Measurements from ENCODE around the gene AP2M1. TPM values are rescaled to one million over a fixed set of nuclear protein-coding genes. Genes with fewer than 3 reads are reported as not detected.

Gene AP2M1
- total RNA-seq, 2 experiments from 2014 or later: 147 to 158 TPM

DNA sequence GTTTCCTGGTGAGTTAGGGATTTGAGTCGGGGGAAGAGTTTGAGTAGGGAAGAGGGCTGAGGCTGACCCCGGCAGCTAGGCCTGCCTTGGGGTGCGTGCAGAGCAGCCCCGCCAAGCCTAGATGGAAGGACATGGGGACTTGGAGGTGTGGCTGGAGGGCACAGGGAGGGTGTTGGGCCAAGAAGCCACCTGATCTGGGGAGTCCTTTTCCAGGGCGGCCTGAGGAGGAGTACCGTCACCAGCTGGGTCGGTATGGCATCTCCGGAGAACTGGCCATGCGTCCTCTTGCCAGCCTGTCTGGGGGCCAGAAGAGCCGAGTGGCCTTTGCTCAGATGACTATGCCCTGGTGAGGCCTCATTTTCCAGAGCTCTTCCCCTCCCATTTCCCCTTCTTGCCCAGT lies 18.2 kb downstream of the AP2M1 start:
- intact Hi-C loops (cut with micrococcal nuclease; ENCODE audit: unreplicated experiment): no loop called here
- H3K9me2 ChIP-seq (ENCODE audit: insufficient read depth, low read length): no peaks in the 10 kb centered on the region

DNA sequence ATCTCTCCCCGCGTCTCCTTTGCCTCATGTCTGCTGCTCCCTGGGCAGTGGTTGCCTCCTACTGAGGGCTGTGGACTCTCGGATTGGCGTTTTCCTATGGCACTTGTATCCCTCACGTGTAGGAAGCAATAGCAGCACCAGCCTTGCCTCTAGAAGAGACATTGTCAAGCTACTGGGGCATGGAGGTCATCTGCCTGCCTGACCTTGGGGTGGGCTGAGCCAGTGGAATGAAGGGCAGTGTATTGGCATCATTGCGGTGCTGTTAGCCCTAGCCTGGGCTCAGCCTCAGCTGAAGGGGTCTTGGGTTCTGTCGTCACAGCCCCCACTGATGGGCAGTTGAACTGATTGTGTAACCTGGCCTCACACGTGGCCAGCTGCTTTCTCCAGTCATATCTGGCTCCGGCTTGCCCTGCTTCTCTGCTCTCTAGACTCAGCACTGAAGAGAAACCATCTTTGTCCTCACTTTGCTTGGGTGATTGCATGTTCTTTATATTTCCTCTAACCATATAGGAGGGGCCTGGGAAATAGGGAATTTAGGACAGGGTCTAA lies 19.4 kb downstream of the AP2M1 start:
- Histone ChIP-seq H3K4me2 (ENCODE audit: low read length) (no peak overlapping the region), H3K36me3 (ENCODE audit: insufficient read depth, low read length) (peaks cover 75% of the 10 kb centered on the region), H3K4me3 (ENCODE audit: low read depth, low read length, poor library complexity, severe bottlenecking) (no peak overlapping the region), H3K9me3 (ENCODE audit: low read length) (no peaks in the 10 kb centered on the region), H3K9me2 (ENCODE audit: insufficient read depth, low read length) (no peaks in the 10 kb centered on the region), H2AFZ (ENCODE audit: low read length) (no peak overlapping the region), H3K27ac (ENCODE audit: low read depth, low read length, poor library complexity, severe bottlenecking) (no peak overlapping the region), H4K20me1 (ENCODE audit: insufficient read depth, low read length) (no peaks in the 10 kb centered on the region), H3K4me1 (ENCODE audit: insufficient read depth, low read length, poor library complexity, severe bottlenecking) (no peaks in the 10 kb centered on the region), H3K79me2 (ENCODE audit: insufficient read depth, low read depth, low read length) (no peaks in the 10 kb centered on the region)
- TF ChIP-seq, protein P1, sequence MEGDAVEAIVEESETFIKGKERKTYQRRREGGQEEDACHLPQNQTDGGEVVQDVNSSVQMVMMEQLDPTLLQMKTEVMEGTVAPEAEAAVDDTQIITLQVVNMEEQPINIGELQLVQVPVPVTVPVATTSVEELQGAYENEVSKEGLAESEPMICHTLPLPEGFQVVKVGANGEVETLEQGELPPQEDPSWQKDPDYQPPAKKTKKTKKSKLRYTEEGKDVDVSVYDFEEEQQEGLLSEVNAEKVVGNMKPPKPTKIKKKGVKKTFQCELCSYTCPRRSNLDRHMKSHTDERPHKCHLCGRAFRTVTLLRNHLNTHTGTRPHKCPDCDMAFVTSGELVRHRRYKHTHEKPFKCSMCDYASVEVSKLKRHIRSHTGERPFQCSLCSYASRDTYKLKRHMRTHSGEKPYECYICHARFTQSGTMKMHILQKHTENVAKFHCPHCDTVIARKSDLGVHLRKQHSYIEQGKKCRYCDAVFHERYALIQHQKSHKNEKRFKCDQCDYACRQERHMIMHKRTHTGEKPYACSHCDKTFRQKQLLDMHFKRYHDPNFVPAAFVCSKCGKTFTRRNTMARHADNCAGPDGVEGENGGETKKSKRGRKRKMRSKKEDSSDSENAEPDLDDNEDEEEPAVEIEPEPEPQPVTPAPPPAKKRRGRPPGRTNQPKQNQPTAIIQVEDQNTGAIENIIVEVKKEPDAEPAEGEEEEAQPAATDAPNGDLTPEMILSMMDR (conservative IDR thresholded peaks at IDR 0.05; ENCODE audit: low read length): no peak
- no peak for TF ChIP-seq EZH2phosphoT487 (IDR thresholded peaks at IDR 0.05; ENCODE audit: borderline replicate concordance, low read depth, low read length)
- ChIA-PET CTCF (ENCODE audit: unreplicated experiment) (no interaction called here), POLR2A (interaction anchor here (0.6 kb wide), 1 partner anchor 62 kb away, joined by 4 read pairs; no protein-coding TSS in a partner anchor)
- intact Hi-C loops (cut with micrococcal nuclease; ENCODE audit: unreplicated experiment): no loop called here
- BruUV-seq (replicated peaks): no TSS peak
- no peak for DNase-seq (ENCODE audit: low spot score)

More for the DNA sequence above, 18.2 kb downstream of the AP2M1 start:
- H3K27ac ChIP-seq (ENCODE audit: low read depth, low read length, poor library complexity, severe bottlenecking): no peak overlapping the region
- no peaks in the 10 kb centered on the region for H3K9me3 ChIP-seq (ENCODE audit: low read length)
- no peaks in the 10 kb centered on the region for H3K4me1 ChIP-seq (ENCODE audit: insufficient read depth, low read length, poor library complexity, severe bottlenecking)
- no peak overlapping the region for H3K4me3 ChIP-seq (ENCODE audit: low read depth, low read length, poor library complexity, severe bottlenecking)
- no TSS peak for BruUV-seq (replicated peaks)
- ChIA-PET CTCF (ENCODE audit: unreplicated experiment) (interaction anchor here (0.5 kb wide), 1 partner anchor 15 kb away, joined by 3 read pairs; no protein-coding TSS in a partner anchor), POLR2A (no interaction called here)
- peaks cover 6% of the 10 kb centered on the region; the same call in 1 of the 2 replicates for H3K79me2 ChIP-seq (ENCODE audit: insufficient read depth, low read depth, low read length)
- H2AFZ ChIP-seq (ENCODE audit: low read length): no peak overlapping the region
- TF ChIP-seq EZH2phosphoT487 (IDR thresholded peaks at IDR 0.05; ENCODE audit: borderline replicate concordance, low read depth, low read length): no peak
- TF ChIP-seq, protein P1 (conservative IDR thresholded peaks at IDR 0.05; ENCODE audit: low read length): no peak
- H3K36me3 ChIP-seq (ENCODE audit: insufficient read depth, low read length): peaks cover 86% of the 10 kb centered on the region
- no peaks in the 10 kb centered on the region for H4K20me1 ChIP-seq (ENCODE audit: insufficient read depth, low read length)
- no peak for DNase-seq (ENCODE audit: low spot score)
- no peak overlapping the region for H3K4me2 ChIP-seq (ENCODE audit: low read length)

GRCh38 chr3:184196536-184196935 lies 21.9 kb downstream of the AP2M1 start:
- Histone ChIP-seq H2AFZ (ENCODE audit: low read length) (no peak overlapping the region), H3K9me3 (ENCODE audit: low read length) (no peaks in the 10 kb centered on the region), H3K9me2 (ENCODE audit: insufficient read depth, low read length) (no peaks in the 10 kb centered on the region), H3K79me2 (ENCODE audit: insufficient read depth, low read depth, low read length) (no peaks in the 10 kb centered on the region), H3K4me3 (ENCODE audit: low read depth, low read length, poor library complexity, severe bottlenecking) (no peak overlapping the region), H4K20me1 (ENCODE audit: insufficient read depth, low read length) (no peaks in the 10 kb centered on the region), H3K36me3 (ENCODE audit: insufficient read depth, low read length) (peaks cover 50% of the 10 kb centered on the region), H3K4me2 (ENCODE audit: low read length) (no peak overlapping the region), H3K4me1 (ENCODE audit: insufficient read depth, low read length, poor library complexity, severe bottlenecking) (no peaks in the 10 kb centered on the region), H3K27ac (ENCODE audit: low read depth, low read length, poor library complexity, severe bottlenecking) (no peak overlapping the region)
- no peak for DNase-seq (ENCODE audit: low spot score)
- no TSS peak for BruUV-seq (replicated peaks)
- CTCF ChIA-PET (ENCODE audit: unreplicated experiment): no interaction called here
- TF ChIP-seq, protein P1 (conservative IDR thresholded peaks at IDR 0.05; ENCODE audit: low read length): no peak
- TF ChIP-seq EZH2phosphoT487 (IDR thresholded peaks at IDR 0.05; ENCODE audit: borderline replicate concordance, low read depth, low read length): no peak
- intact Hi-C loops (cut with micrococcal nuclease; ENCODE audit: unreplicated experiment): no loop called here
- POLR2A ChIA-PET: no interaction called here
